Esophagus squamous epithelium (tissue), 4 donors: ENCODE results near the gene BMP7.

Experiments
- CTCF ChIP-seq, 6 experiments: fragments of 450-650 bp in 4 of 6; fragments of 200-600 bp in 2 of 6; sonication (generic) in 2 of 6; IDR thresholded peaks; one replicate each; pipeline ENCODE4 v1.5.1; 2016 to 2019; ENCODE audit warnings: antibody characterized with exemption in 6 of 6, mild to moderate bottlenecking in 4 of 6, moderate library complexity in 4 of 6
- POLR2A ChIP-seq, 4 donors: fragments of 450-650 bp; IDR thresholded peaks; one replicate each; pipeline ENCODE4 v1.6.1; 2017; ENCODE audit warnings: antibody characterized with exemption in 4 of 4, mild to moderate bottlenecking in 4 of 4, moderate library complexity in 3 of 4

- TF ChIP-seq CTCF (IDR thresholded peaks at IDR 0.05): no peak
- no peak for TF ChIP-seq POLR2A (IDR thresholded peaks at IDR 0.05)
Measured at GRCh38 chr20:57231161-57231560, 35.3 kb downstream of the BMP7 start.
